Iris pigment epithelial cell (primary cell): ENCODE results near the gene LMCD1.

ENCODE experiments used
- DNase-seq: peaks from one replicate; pipeline ENCODE4 v3.0.0-alpha.2; 2011; ENCODE audit warnings: low read depth

The LMCD1 gene

GRCh38 chr3:8589880-8590556 is 88.4 kb downstream of the LMCD1 start:
- peak; percentile 40 for DNase-seq

- DNase-seq: no peak
These were observed 91.6 kb downstream of the LMCD1 start for GRCh38 chr3:8593021-8593827.

GRCh38 chr3:8595252-8595651 is 93.6 kb downstream of the LMCD1 start:
- no peak for DNase-seq

- no peak for DNase-seq
These were observed 94.1 kb downstream of the LMCD1 start for GRCh38 chr3:8595695-8596115.

- no peak for DNase-seq
These were observed 94.9 kb downstream of the LMCD1 start for GRCh38 chr3:8596321-8597218.

- no peak for DNase-seq
These were observed 95.7 kb downstream of the LMCD1 start for GRCh38 chr3:8597219-8597853.

- no peak for DNase-seq
These were observed 97.5 kb downstream of the LMCD1 start for GRCh38 chr3:8599146-8599545.

GRCh38 chr3:8600457-8600856 is 98.8 kb downstream of the LMCD1 start:
- no peak for DNase-seq

GRCh38 chr3:8603115-8603710 is 101.6 kb downstream of the LMCD1 start:
- DNase-seq: no peak

GRCh38 chr3:8604006-8604405 is 102.4 kb downstream of the LMCD1 start:
- DNase-seq: no peak

GRCh38 chr3:8604988-8605387 is 103.4 kb downstream of the LMCD1 start:
- no peak for DNase-seq

GRCh38 chr3:8606701-8607231 is 105.1 kb downstream of the LMCD1 start:
- no peak for DNase-seq

- peak; percentile 81 for DNase-seq
These were observed 105.8 kb downstream of the LMCD1 start for GRCh38 chr3:8607234-8608040.

- DNase-seq: no peak
These were observed 106.6 kb downstream of the LMCD1 start for GRCh38 chr3:8608041-8608790.

- no peak for DNase-seq
These were observed 107.3 kb downstream of the LMCD1 start for GRCh38 chr3:8608791-8609467.

GRCh38 chr3:8610951-8611350 is 109.3 kb downstream of the LMCD1 start:
- no peak for DNase-seq

GRCh38 chr3:8617921-8618320 is 116.3 kb downstream of the LMCD1 start:
- DNase-seq: no peak

- no peak for DNase-seq
These were observed 117.3 kb downstream of the LMCD1 start for GRCh38 chr3:8618950-8619349.

- peak; percentile 84 for DNase-seq
These were observed 117.9 kb downstream of the LMCD1 start for GRCh38 chr3:8619548-8619947.
